ENCODE measurements around the gene GIGYF1.

GIGYF1 gene

DNA sequence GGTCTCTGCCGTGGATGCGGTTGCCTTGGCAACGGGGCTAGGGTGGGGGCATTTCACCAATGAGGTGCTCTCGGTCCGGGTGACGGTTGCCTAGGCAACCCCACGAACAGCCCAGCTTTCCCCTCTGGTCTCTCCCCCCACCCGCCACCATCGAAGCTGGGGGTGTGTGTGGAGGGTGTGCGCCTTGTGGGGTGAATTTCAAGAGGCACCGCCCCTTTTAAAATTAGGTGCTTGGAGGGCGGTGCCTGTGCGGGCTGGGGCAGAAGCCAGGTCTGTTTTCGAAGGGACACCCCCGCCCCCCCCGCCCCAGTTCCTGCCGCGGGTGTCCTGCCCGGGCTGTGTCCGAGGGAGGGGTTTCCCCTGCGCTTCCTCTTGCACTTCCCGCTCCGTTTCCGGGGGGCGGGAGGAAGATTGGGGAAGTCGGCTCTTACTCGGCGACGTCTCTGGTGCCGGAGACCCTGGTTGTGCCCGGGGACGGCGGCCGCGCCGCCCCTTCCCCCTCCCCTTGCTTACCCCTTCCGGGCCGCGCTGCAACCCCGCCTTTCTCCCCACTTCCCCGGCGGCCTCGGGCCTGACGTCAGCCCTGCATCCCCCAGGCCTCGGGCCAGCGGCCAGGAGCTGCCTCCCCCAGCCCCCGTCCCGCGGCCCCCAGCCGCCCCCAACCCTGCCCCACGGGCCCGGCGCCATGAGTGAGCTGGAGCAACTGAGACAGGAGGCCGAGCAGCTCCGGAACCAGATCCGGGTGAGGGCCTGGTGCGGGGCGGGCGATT is 18.3 kb downstream of the GIGYF1 start:
- TF ChIP-seq, protein P1, sequence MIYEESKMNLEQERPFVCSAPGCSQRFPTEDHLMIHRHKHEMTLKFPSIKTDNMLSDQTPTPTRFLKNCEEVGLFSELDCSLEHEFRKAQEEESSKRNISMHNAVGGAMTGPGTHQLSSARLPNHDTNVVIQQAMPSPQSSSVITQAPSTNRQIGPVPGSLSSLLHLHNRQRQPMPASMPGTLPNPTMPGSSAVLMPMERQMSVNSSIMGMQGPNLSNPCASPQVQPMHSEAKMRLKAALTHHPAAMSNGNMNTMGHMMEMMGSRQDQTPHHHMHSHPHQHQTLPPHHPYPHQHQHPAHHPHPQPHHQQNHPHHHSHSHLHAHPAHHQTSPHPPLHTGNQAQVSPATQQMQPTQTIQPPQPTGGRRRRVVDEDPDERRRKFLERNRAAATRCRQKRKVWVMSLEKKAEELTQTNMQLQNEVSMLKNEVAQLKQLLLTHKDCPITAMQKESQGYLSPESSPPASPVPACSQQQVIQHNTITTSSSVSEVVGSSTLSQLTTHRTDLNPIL (CRISPR knock-in tag; IDR thresholded peaks at IDR 0.05; ENCODE audit: low read depth), result no peak
- TF ChIP-seq CSRNP3 (CRISPR knock-in tag; IDR thresholded peaks at IDR 0.05) (no peak), ZNF70 (CRISPR knock-in tag; IDR thresholded peaks at IDR 0.05) (0 out of 2 replicates have a peak, but pooled peaks have one; percentile 6), SNAI2 (CRISPR knock-in tag; IDR thresholded peaks at IDR 0.05) (no peak), TSHZ2 (CRISPR knock-in tag; IDR thresholded peaks at IDR 0.05) (no peak), RARB (CRISPR knock-in tag; IDR thresholded peaks at IDR 0.05) (no peak), TCF4 (CRISPR knock-in tag; IDR thresholded peaks at IDR 0.05; ENCODE audit: borderline replicate concordance) (no peak), ZFP30 (CRISPR knock-in tag; IDR thresholded peaks at IDR 0.05) (no peak), ZFP3 (CRISPR knock-in tag; IDR thresholded peaks at IDR 0.05) (no peak), ARNTL (CRISPR knock-in tag; IDR thresholded peaks at IDR 0.05; ENCODE audit: borderline replicate concordance, low read depth) (no peak), PPARA (CRISPR knock-in tag; IDR thresholded peaks at IDR 0.05; ENCODE audit: borderline replicate concordance) (no peak), ESRRG (CRISPR knock-in tag; IDR thresholded peaks at IDR 0.05) (no peak), BACH2 (CRISPR knock-in tag; IDR thresholded peaks at IDR 0.05; ENCODE audit: borderline replicate concordance) (no peak), POU6F1 (CRISPR knock-in tag; IDR thresholded peaks at IDR 0.05; ENCODE audit: borderline replicate concordance, low read depth) (no peak)
- TF ChIP-seq, protein P2, sequence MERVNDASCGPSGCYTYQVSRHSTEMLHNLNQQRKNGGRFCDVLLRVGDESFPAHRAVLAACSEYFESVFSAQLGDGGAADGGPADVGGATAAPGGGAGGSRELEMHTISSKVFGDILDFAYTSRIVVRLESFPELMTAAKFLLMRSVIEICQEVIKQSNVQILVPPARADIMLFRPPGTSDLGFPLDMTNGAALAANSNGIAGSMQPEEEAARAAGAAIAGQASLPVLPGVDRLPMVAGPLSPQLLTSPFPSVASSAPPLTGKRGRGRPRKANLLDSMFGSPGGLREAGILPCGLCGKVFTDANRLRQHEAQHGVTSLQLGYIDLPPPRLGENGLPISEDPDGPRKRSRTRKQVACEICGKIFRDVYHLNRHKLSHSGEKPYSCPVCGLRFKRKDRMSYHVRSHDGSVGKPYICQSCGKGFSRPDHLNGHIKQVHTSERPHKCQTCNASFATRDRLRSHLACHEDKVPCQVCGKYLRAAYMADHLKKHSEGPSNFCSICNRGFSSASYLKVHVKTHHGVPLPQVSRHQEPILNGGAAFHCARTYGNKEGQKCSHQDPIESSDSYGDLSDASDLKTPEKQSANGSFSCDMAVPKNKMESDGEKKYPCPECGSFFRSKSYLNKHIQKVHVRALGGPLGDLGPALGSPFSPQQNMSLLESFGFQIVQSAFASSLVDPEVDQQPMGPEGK (CRISPR knock-in tag; IDR thresholded peaks at IDR 0.05; ENCODE audit: borderline replicate concordance), result peak; percentile 99
- ATAC-seq, result peak; percentile 46

DNA sequence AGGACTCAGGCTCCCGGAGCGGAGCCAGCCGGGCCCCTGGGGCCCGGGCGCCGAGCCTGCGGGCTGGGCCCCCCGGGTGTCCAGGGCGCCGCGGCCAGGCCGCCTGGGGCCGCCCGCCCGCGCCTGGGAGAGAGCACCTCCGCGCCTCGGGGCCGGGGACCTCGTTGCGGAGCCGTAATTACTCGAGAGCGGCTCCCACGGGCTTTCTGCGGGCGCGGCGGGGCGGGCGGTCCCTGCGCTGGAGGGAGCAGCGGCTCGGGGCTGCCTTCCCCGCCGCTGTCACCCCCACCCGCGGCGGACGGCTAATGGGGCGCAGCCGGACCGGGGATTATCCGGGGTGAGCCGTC is 19.0 kb downstream of the GIGYF1 start:
- no peak for TF ChIP-seq ARNTL (CRISPR knock-in tag; IDR thresholded peaks at IDR 0.05; ENCODE audit: borderline replicate concordance, low read depth)
- no peak for TF ChIP-seq ZNF565 (CRISPR knock-in tag; conservative IDR thresholded peaks at IDR 0.05; ENCODE audit: low read depth)
- TF ChIP-seq GLIS3 (CRISPR knock-in tag; IDR thresholded peaks at IDR 0.05), result no peak
- TF ChIP-seq ZNF70 (CRISPR knock-in tag; IDR thresholded peaks at IDR 0.05), result no peak
- no peak for TF ChIP-seq POU6F1 (CRISPR knock-in tag; IDR thresholded peaks at IDR 0.05; ENCODE audit: borderline replicate concordance, low read depth)
- no peak for TF ChIP-seq ZC3H10 (CRISPR knock-in tag; IDR thresholded peaks at IDR 0.05)
- TF ChIP-seq CSDC2 (CRISPR knock-in tag; IDR thresholded peaks at IDR 0.05), result no peak
- TF ChIP-seq PPARA (CRISPR knock-in tag; IDR thresholded peaks at IDR 0.05; ENCODE audit: borderline replicate concordance), result no peak
- no peak for TF ChIP-seq SNAI2 (CRISPR knock-in tag; IDR thresholded peaks at IDR 0.05)
- no peak for TF ChIP-seq BACH2 (CRISPR knock-in tag; IDR thresholded peaks at IDR 0.05; ENCODE audit: borderline replicate concordance)
- TF ChIP-seq ZNF8 (CRISPR knock-in tag; IDR thresholded peaks at IDR 0.05), result no peak
- no peak for TF ChIP-seq ZFP30 (CRISPR knock-in tag; IDR thresholded peaks at IDR 0.05)
- no peak for TF ChIP-seq OSR1 (CRISPR knock-in tag; IDR thresholded peaks at IDR 0.05)
- TF ChIP-seq, protein P1 (CRISPR knock-in tag; IDR thresholded peaks at IDR 0.05; ENCODE audit: low read depth), result no peak
- TF ChIP-seq ESRRG (CRISPR knock-in tag; IDR thresholded peaks at IDR 0.05), result no peak
- no peak for TF ChIP-seq TOX (CRISPR knock-in tag; IDR thresholded peaks at IDR 0.05; ENCODE audit: borderline replicate concordance)
- TF ChIP-seq CSRNP3 (CRISPR knock-in tag; IDR thresholded peaks at IDR 0.05), result no peak
- no peak; the same call in 2 of the 3 replicates for ATAC-seq

Measured in SK-N-SH treated with all-trans-retinoic acid at 6 μM for 48 hours (cell line).